PFSK-1 (cell line): Measurements from ENCODE around the gene COL21A1.

Experiments used
- FOXP2 ChIP-seq: optimal IDR thresholded peaks from 2 replicates; pipeline ENCODE3; 2011; ENCODE audit warnings: borderline replicate concordance, control low read depth, inconsistent platforms; ENCODE audit not compliant: insufficient read depth; ENCODE audit errors: extremely low read length, extremely low read depth
- POLR2AphosphoS5 ChIP-seq: IDR thresholded peaks from 2 replicates; pipeline ENCODE4 v1.6.1; 2012; ENCODE audit warnings: low read depth, mild to moderate bottlenecking, control low read depth, low read length, moderate library complexity
- REST ChIP-seq, 2 experiments: IDR thresholded peaks; 2 replicates each; pipeline versions ENCODE4 v1.6.1 to v1.8.0; 2011 to 2012; ENCODE audit warnings: low read depth in 2 of 2, low read length in 2 of 2, control low read depth in 1 of 2, inconsistent platforms in 1 of 2, mild to moderate bottlenecking in 1 of 2, moderate library complexity in 1 of 2; ENCODE audit not compliant: insufficient read depth in 1 of 2
- SIN3A ChIP-seq: IDR thresholded peaks from 2 replicates; pipeline ENCODE4 v1.6.1; 2012; ENCODE audit warnings: mild to moderate bottlenecking, low read length, moderate library complexity, borderline replicate concordance; ENCODE audit not compliant: insufficient read depth
- TAF1 ChIP-seq: IDR thresholded peaks from 2 replicates; pipeline ENCODE4 v1.6.1; 2012; ENCODE audit warnings: low read length, control low read depth, borderline replicate concordance; ENCODE audit not compliant: insufficient read depth

The COL21A1 gene

GRCh38 chr6:56043076-56043475, 204.3 kb downstream of the COL21A1 start:
- TF ChIP-seq SIN3A (no peak), TAF1 (no peak), POLR2AphosphoS5 (no peak), FOXP2 (no peak), REST (IDR thresholded peaks at IDR 0.05; ENCODE audit: insufficient read depth in 1 of 2, low read depth in 2 of 2, low read length in 2 of 2) (no peak)

- TF ChIP-seq REST (IDR thresholded peaks at IDR 0.05; ENCODE audit: insufficient read depth in 1 of 2, low read depth in 2 of 2, low read length in 2 of 2) (no peak), FOXP2 (no peak), TAF1 (no peak), POLR2AphosphoS5 (no peak), SIN3A (no peak)
Measured at GRCh38 chr6:56041591-56041990, 205.8 kb downstream of the COL21A1 start.

GRCh38 chr6:56040889-56041301, 206.5 kb downstream of the COL21A1 start:
- TF ChIP-seq POLR2AphosphoS5 (no peak), FOXP2 (no peak), SIN3A (no peak), REST (IDR thresholded peaks at IDR 0.05; ENCODE audit: insufficient read depth in 1 of 2, low read depth in 2 of 2, low read length in 2 of 2) (no peak), TAF1 (no peak)

- no peak for TF ChIP-seq POLR2AphosphoS5
- TF ChIP-seq FOXP2 = no peak
- no peak for TF ChIP-seq REST (IDR thresholded peaks at IDR 0.05; ENCODE audit: insufficient read depth in 1 of 2, low read depth in 2 of 2, low read length in 2 of 2)
- TF ChIP-seq SIN3A = no peak
- TF ChIP-seq TAF1 = no peak
Measured at GRCh38 chr6:56040223-56040622, 207.2 kb downstream of the COL21A1 start.

- TF ChIP-seq REST (IDR thresholded peaks at IDR 0.05; ENCODE audit: insufficient read depth in 1 of 2, low read depth in 2 of 2, low read length in 2 of 2) (no peak), SIN3A (no peak), POLR2AphosphoS5 (no peak), FOXP2 (no peak)
Measured at GRCh38 chr6:56038764-56039163, 208.6 kb downstream of the COL21A1 start.
